B cell (primary cell): ENCODE data around the gene PGA4. TPM values are rescaled to one million over a fixed set of nuclear protein-coding genes. Genes with fewer than 3 reads are reported as not detected.
"Not testable (repeated sequence)": the region's sequence is repeated elsewhere in the genome, so short reads cannot be mapped to it uniquely, and the experiment has no call there.

Experiments
- ATAC-seq: fragments of 200-7000 bp; cut with Tn5 transposase; one replicate; pipeline ENCODE4 v1.10.0; 2021; ENCODE audit warnings: low read depth, mild to moderate bottlenecking, moderate number of reproducible peaks, moderate library complexity
- CTCF ChIA-PET: fragments of 350-600 bp; sonication (Branson Sonifier 250); formaldehyde crosslinking; loops from one replicate; lab custom pipeline; 2021; ENCODE audit warnings: antibody characterized with exemption, inconsistent platforms; lab: Charles Lee
- POLR2A ChIA-PET: fragments of 350-600 bp; sonication (Branson Sonifier 250); formaldehyde crosslinking; loops from one replicate; lab custom pipeline; 2021; ENCODE audit warnings: antibody characterized with exemption; lab: Charles Lee
- DNase-seq: peaks from one replicate; pipeline ENCODE4 v3.0.0; 2013
- H2AFZ ChIP-seq: 2 replicates; pipeline ENCODE4 v1.6.1; 2012; ENCODE audit warnings: mild to moderate bottlenecking, low read depth, low read length; ENCODE audit not compliant: insufficient read depth, poor library complexity, severe bottlenecking
- H3K27ac ChIP-seq, 2 donors: 1 replicate in 1 of 2; 2 replicates in 1 of 2; pipeline ENCODE4 v1.5.1; 2012 to 2013; ENCODE audit warnings: low read length in 2 of 2, mild to moderate bottlenecking in 2 of 2, moderate library complexity in 1 of 2
- H3K27me3 ChIP-seq, 4 experiments: fragments of 200-600 bp in 1 of 4; sonication (generic) in 1 of 4; replicated peaks in 1 of 4; 1 replicate in 2 of 4; 2 replicates in 2 of 4; pipeline versions ENCODE4 v1.6.1 to v1.7.0; 2013 to 2016; ENCODE audit warnings: low read length in 3 of 4, mild to moderate bottlenecking in 2 of 4, mixed read lengths in 1 of 4, moderate library complexity in 1 of 4; ENCODE audit not compliant: insufficient read depth in 4 of 4, control insufficient read depth in 3 of 4; ENCODE audit errors: control extremely low read depth in 1 of 4
- H3K36me3 ChIP-seq, 2 experiments: replicated peaks in 1 of 2; 1 replicate in 1 of 2; 2 replicates in 1 of 2; pipeline versions ENCODE4 v1.6.1 to v1.7.1; 2013; ENCODE audit warnings: low read length in 1 of 2; ENCODE audit not compliant: insufficient read depth in 2 of 2, control insufficient read depth in 1 of 2; ENCODE audit errors: control extremely low read depth in 1 of 2, extremely low read depth in 1 of 2
- H3K4me1 ChIP-seq, 2 donors: fragments of 200-600 bp in 1 of 2; sonication (generic) in 1 of 2; 1 replicate in 1 of 2; 2 replicates in 1 of 2; pipeline versions ENCODE4 v1.5.1 to v1.6.1; 2013 to 2017; ENCODE audit warnings: low read length in 2 of 2; ENCODE audit not compliant: control insufficient read depth in 2 of 2, insufficient read depth in 2 of 2
- H3K4me2 ChIP-seq: replicated peaks from 2 replicates; pipeline ENCODE3; 2012; ENCODE audit warnings: mild to moderate bottlenecking, low read depth, low read length; ENCODE audit not compliant: poor library complexity, severe bottlenecking
- H3K4me3 ChIP-seq, 5 experiments: fragments of 200-600 bp in 1 of 5; sonication (generic) in 1 of 5; 1 replicate in 3 of 5; 2 replicates in 2 of 5; pipeline versions ENCODE4 v1.5.1 to v1.7.0; 2011 to 2016; ENCODE audit warnings: low read length in 4 of 5, mild to moderate bottlenecking in 4 of 5, low read depth in 2 of 5, control low read depth in 1 of 5, moderate library complexity in 1 of 5; ENCODE audit not compliant: insufficient read depth in 1 of 5; ENCODE audit errors: control extremely low read depth in 1 of 5, extremely low read depth in 1 of 5
- H3K79me2 ChIP-seq: fragments of 200-600 bp; sonication (generic); one replicate; pipeline ENCODE4 v1.6.0; 2016; ENCODE audit warnings: low read length; ENCODE audit not compliant: control insufficient read depth, insufficient read depth
- H3K9ac ChIP-seq: fragments of 200-600 bp; sonication (generic); 2 replicates; pipeline ENCODE4 v1.6.1; 2017; ENCODE audit warnings: mild to moderate bottlenecking, low read length, moderate library complexity
- H3K9me3 ChIP-seq, 3 donors: one replicate each; pipeline versions ENCODE4 v1.6.1 to v1.7.1; 2013; ENCODE audit warnings: low read length in 2 of 3; ENCODE audit not compliant: control insufficient read depth in 2 of 3, insufficient read depth in 1 of 3; ENCODE audit errors: control extremely low read depth in 1 of 3
- H4K20me1 ChIP-seq: 2 replicates; pipeline ENCODE4 v1.6.0; 2012; ENCODE audit warnings: mild to moderate bottlenecking, low read length; ENCODE audit not compliant: insufficient read depth, control insufficient read depth, poor library complexity, severe bottlenecking
- H3K27ac Mint-ChIP-seq: one replicate; pipeline ENCODE4 v1.8.0; 2021; ENCODE audit warnings: mixed read lengths
- H3K27me3 Mint-ChIP-seq: one replicate; pipeline ENCODE4 v1.8.0; 2021; ENCODE audit warnings: mixed read lengths
- H3K4me1 Mint-ChIP-seq: one replicate; pipeline ENCODE4 v1.8.0; 2021; ENCODE audit warnings: mixed read lengths
- H3K4me3 Mint-ChIP-seq: one replicate; pipeline ENCODE4 v1.8.0; 2021; ENCODE audit warnings: mixed read lengths
- H3K9me3 Mint-ChIP-seq: one replicate; pipeline ENCODE4 v1.8.0; 2022; ENCODE audit warnings: mixed read lengths; ENCODE audit not compliant: insufficient read depth
- EZH2 ChIP-seq: IDR thresholded peaks from 2 replicates; pipeline ENCODE4 v1.6.1; 2012; ENCODE audit warnings: borderline replicate concordance, low read depth, mild to moderate bottlenecking, moderate library complexity, low read length; ENCODE audit not compliant: insufficient read depth, poor library complexity, severe bottlenecking
- WGBS: methylation state at CpG from one replicate; pipeline ENCODE4 v1.1.5; 2013; ENCODE audit warnings: missing lambda C conversion rate; ENCODE audit not compliant: insufficient coverage; 5-methylcytosine and 5-hydroxymethylcytosine counted together
- intact Hi-C: fragments of 100-400 bp; cut with micrococcal nuclease; formaldehyde crosslinking; loops from one replicate; pipeline ENCODE4 v1.10.0; 2022
- polyA minus RNA-seq: library from RNA; depleted of rRNA, polyadenylated mRNA; stranded (reverse); fragments of >200 nt; gene quantifications from 2 replicates; pipeline ENCODE4 v1.2.3, GENCODE V29; 2012
- polyA plus RNA-seq: library from polyadenylated mRNA; depleted of rRNA; stranded (reverse); fragments of >200 nt; gene quantifications from 2 replicates; pipeline ENCODE4 v1.2.3, GENCODE V29; 2012
- total RNA-seq, 2 donors: library from RNA; stranded (reverse); fragments of 120-200 nt in 1 of 2; gene quantifications; 1 replicate in 1 of 2; 2 replicates in 1 of 2; pipeline versions ENCODE4 v1.2.3 to v1.2.4, GENCODE V29; 2013 to 2022
- TF ChIP-seq, protein P1 (sequence below): fragments of 200-600 bp; IDR thresholded peaks from one replicate; pipeline ENCODE4 v1.8.0; 2022; ENCODE audit warnings: antibody characterized with exemption, mild to moderate bottlenecking

Gene PGA4
- total RNA-seq (not detected in 2 replicates), polyA plus RNA-seq (0.63 TPM in 1 of 2 replicates, not detected in the other), polyA minus RNA-seq (not detected in 2 replicates)
- total RNA-seq (2013), result not detected

- H3K27ac ChIP-seq, H3K27me3 Mint-ChIP-seq, H3K27me3 ChIP-seq, H3K4me1 ChIP-seq, H3K4me1 Mint-ChIP-seq, DNase-seq, POLR2A ChIA-PET, H3K9me3 ChIP-seq, H3K9ac ChIP-seq, H3K27ac Mint-ChIP-seq, H3K4me3 Mint-ChIP-seq, ATAC-seq, H4K20me1 ChIP-seq, H3K4me2 ChIP-seq, H3K9me3 Mint-ChIP-seq, intact Hi-C loops, CTCF ChIA-PET, H3K4me3 ChIP-seq, H2AFZ ChIP-seq, H3K36me3 ChIP-seq, H3K79me2 ChIP-seq: not testable (repeated sequence)
- no CpG with 5 or more reads among the region's 8 CpGs for WGBS
Measured at GRCh38 chr11:61222047-61222446, at the start of gene PGA4. Gene PGA4, plus strand, starts transcription at chr11:61222347. Its CDS starts 54 bp downstream, at chr11:61222401.

DNA sequence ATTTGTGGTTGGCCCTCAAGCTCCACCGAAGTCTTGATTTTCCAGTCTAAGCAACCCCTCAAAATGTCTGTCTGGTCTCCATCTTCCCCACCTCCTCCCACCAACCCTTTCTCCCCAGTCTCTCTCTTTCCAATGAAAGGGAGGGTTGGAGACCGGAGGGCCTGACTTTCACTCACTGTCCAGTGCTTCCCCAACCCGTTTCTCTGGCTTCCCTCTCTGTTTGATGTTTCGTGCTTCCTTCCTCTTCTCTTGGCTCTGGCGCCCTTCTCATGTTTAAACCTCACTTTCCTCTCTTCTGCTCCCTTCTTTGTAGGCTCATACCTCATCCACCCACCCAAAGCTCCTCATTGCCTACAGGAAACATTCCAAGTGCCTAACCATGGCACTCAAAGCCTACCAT, 49.8 kb upstream of the PGA4 start:
- Histone ChIP-seq H3K4me3 (no peak overlapping the region), H3K27ac (peak overlapping the region; percentile 2 to 59), H3K4me1 (peaks cover 32% of the 10 kb centered on the region in 2 donors), H3K4me2 (peak overlapping the region; percentile 42), H3K36me3 (no peaks in the 10 kb centered on the region), H3K27me3 (no peaks in the 10 kb centered on the region), H3K9ac (no peak overlapping the region), H2AFZ (peak overlapping the region; percentile 50), H4K20me1 (no peaks in the 10 kb centered on the region), H3K79me2 (no peaks in the 10 kb centered on the region), H3K9me3 (peaks cover 0 to 14% (median 2%) of the 10 kb centered on the region in 3 donors)
- Mint-ChIP-seq H3K4me1 (peaks cover 33% of the 10 kb centered on the region), H3K27me3 (peaks cover 14% of the 10 kb centered on the region), H3K9me3 (peaks cover 2% of the 10 kb centered on the region), H3K4me3 (no peak overlapping the region), H3K27ac (peak overlapping the region; percentile 54)
- CTCF ChIA-PET, result interaction anchor here (1.0 to 1.3 kb wide), 4 partner anchors 12 to 341 kb away, joined by 3 to 5 read pairs (median 4); no protein-coding TSS in a partner anchor
- 17% methylated on average over 4 of the region's 5 CpGs for WGBS
- TF ChIP-seq EZH2, result no peak
- TF ChIP-seq, protein P1, sequence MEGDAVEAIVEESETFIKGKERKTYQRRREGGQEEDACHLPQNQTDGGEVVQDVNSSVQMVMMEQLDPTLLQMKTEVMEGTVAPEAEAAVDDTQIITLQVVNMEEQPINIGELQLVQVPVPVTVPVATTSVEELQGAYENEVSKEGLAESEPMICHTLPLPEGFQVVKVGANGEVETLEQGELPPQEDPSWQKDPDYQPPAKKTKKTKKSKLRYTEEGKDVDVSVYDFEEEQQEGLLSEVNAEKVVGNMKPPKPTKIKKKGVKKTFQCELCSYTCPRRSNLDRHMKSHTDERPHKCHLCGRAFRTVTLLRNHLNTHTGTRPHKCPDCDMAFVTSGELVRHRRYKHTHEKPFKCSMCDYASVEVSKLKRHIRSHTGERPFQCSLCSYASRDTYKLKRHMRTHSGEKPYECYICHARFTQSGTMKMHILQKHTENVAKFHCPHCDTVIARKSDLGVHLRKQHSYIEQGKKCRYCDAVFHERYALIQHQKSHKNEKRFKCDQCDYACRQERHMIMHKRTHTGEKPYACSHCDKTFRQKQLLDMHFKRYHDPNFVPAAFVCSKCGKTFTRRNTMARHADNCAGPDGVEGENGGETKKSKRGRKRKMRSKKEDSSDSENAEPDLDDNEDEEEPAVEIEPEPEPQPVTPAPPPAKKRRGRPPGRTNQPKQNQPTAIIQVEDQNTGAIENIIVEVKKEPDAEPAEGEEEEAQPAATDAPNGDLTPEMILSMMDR, result no peak
- intact Hi-C loops, result loop anchor here (5.0 kb wide), 1 partner anchor 340 kb away; no protein-coding TSS in a partner anchor
- DNase-seq, result no peak
- ATAC-seq, result no peak
- POLR2A ChIA-PET, result no interaction called here
